SU-DHL-6 (cell line): ENCODE measurements around the gene EIF5A2.

Experiments used
- H2AFZ ChIP-seq: fragments of 200-600 bp; sonication (generic); 2 replicates; pipeline ENCODE4 v1.6.1; 2014; ENCODE audit warnings: low read depth, mild to moderate bottlenecking, moderate library complexity, mixed read lengths, antibody characterized with exemption, low read length; ENCODE audit not compliant: severe bottlenecking
- H3F3A ChIP-seq: fragments of 200-600 bp; shearing (Covaris generic); 2 replicates; pipeline ENCODE4 v1.6.0; 2016; ENCODE audit warnings: antibody characterized with exemption, mild to moderate bottlenecking; ENCODE audit not compliant: insufficient read depth
- H3K27ac ChIP-seq: fragments of 200-600 bp; sonication (generic); 2 replicates; pipeline ENCODE4 v1.5.1; 2016; ENCODE audit warnings: low read depth, mild to moderate bottlenecking, low read length, moderate library complexity, mixed read lengths
- H3K27me3 ChIP-seq: fragments of 200-600 bp; sonication (generic), shearing (Covaris generic); 2 replicates; pipeline ENCODE4 v1.6.0; 2014; ENCODE audit warnings: mild to moderate bottlenecking, low read length
- H3K36me3 ChIP-seq: fragments of 200-600 bp; sonication (generic); 2 replicates; pipeline ENCODE4 v1.6.1; 2014; ENCODE audit warnings: mild to moderate bottlenecking, low read length, mixed read lengths
- H3K4me2 ChIP-seq: fragments of 300-600, 200-600 bp; shearing (Covaris generic), sonication (generic); 2 replicates; pipeline ENCODE4 v1.6.0; 2014; ENCODE audit warnings: low read length, low read depth, mild to moderate bottlenecking; ENCODE audit not compliant: poor library complexity, severe bottlenecking
- H3K4me3 ChIP-seq: fragments of 200-600 bp; sonication (generic); 2 replicates; pipeline ENCODE4 v1.5.1; 2014; ENCODE audit warnings: antibody characterized with exemption, low read length, mild to moderate bottlenecking, mixed read lengths; ENCODE audit not compliant: insufficient read depth, poor library complexity, severe bottlenecking
- H3K79me2 ChIP-seq: fragments of 200-600 bp; sonication (generic); 2 replicates; pipeline ENCODE4 v1.6.1; 2014; ENCODE audit warnings: mild to moderate bottlenecking, low read length, moderate library complexity; ENCODE audit not compliant: insufficient read depth
- H3K9ac ChIP-seq: fragments of 200-600 bp; sonication (generic); 2 replicates; pipeline ENCODE4 v1.7.0; 2014; ENCODE audit warnings: mild to moderate bottlenecking, low read length
- H3K9me2 ChIP-seq: fragments of 200-600 bp; sonication (generic); replicated peaks from 2 replicates; pipeline ENCODE4 v1.6.1; 2014; ENCODE audit warnings: low read length; ENCODE audit not compliant: insufficient read depth
- H3K9me3 ChIP-seq: fragments of 200-600 bp; sonication (generic); 2 replicates; pipeline ENCODE4 v1.6.1; 2014; ENCODE audit warnings: low read length, mixed read lengths; ENCODE audit not compliant: insufficient read depth
- H4K20me1 ChIP-seq: fragments of 200-600 bp; sonication (generic); 2 replicates; pipeline ENCODE4 v1.6.1; 2014; ENCODE audit warnings: low read depth, mild to moderate bottlenecking, antibody characterized with exemption, low read length, moderate library complexity, mixed read lengths
- CTCF ChIP-seq: fragments of 200-600 bp; sonication (generic); IDR thresholded peaks from one replicate; pipeline ENCODE4 v1.5.1; 2017; ENCODE audit warnings: antibody characterized with exemption, mild to moderate bottlenecking, low read length, moderate library complexity; ENCODE audit not compliant: insufficient read depth, poor library complexity, severe bottlenecking
- EZH2phosphoT487 ChIP-seq: fragments of 200-600 bp; sonication (generic), shearing (Covaris generic); conservative IDR thresholded peaks from 2 replicates; pipeline ENCODE4 v1.6.1; 2018; ENCODE audit warnings: mild to moderate bottlenecking, antibody characterized with exemption, low read length, moderate library complexity, mixed read lengths

Gene EIF5A2

GRCh38 chr3:170868577-170869238 lies 39.7 kb downstream of the EIF5A2 start:
- Histone ChIP-seq H4K20me1 (peaks cover 26% of the 10 kb centered on the region), H3K79me2 (peaks cover 21% of the 10 kb centered on the region), H2AFZ (no peak overlapping the region), H3K36me3 (peaks cover 36% of the 10 kb centered on the region), H3K4me3 (peak overlapping the region; percentile 96), H3K9ac (peak overlapping the region; percentile 94), H3K9me2 (no peaks in the 10 kb centered on the region), H3K27ac (peak overlapping the region; percentile 82), H3K27me3 (no peaks in the 10 kb centered on the region), H3K4me2 (peak overlapping the region; percentile 98), H3F3A (peaks cover 62% of the 10 kb centered on the region), H3K9me3 (no peaks in the 10 kb centered on the region)
- TF ChIP-seq EZH2phosphoT487 (no peak), CTCF (no peak)

GRCh38 chr3:170867143-170867937 lies 41.1 kb downstream of the EIF5A2 start:
- peaks cover 36% of the 10 kb centered on the region for H3K36me3 ChIP-seq
- peak overlapping the region; percentile 96 for H3K4me3 ChIP-seq
- peak overlapping the region; percentile 98 for H3K4me2 ChIP-seq
- peaks cover 26% of the 10 kb centered on the region for H4K20me1 ChIP-seq
- H3K9ac ChIP-seq = peak overlapping the region; percentile 94
- H3K27me3 ChIP-seq = no peaks in the 10 kb centered on the region
- TF ChIP-seq CTCF (no peak), EZH2phosphoT487 (no peak)
- H3K9me3 ChIP-seq = no peaks in the 10 kb centered on the region
- H3K27ac ChIP-seq = peak overlapping the region; percentile 82
- H3F3A ChIP-seq = peaks cover 69% of the 10 kb centered on the region
- no peaks in the 10 kb centered on the region for H3K9me2 ChIP-seq
- H3K79me2 ChIP-seq = peaks cover 21% of the 10 kb centered on the region
- H2AFZ ChIP-seq = no peak overlapping the region

GRCh38 chr3:170866499-170866898 lies 41.9 kb downstream of the EIF5A2 start:
- H3K27ac ChIP-seq = peak overlapping the region; percentile 82
- peaks cover 36% of the 10 kb centered on the region for H3K36me3 ChIP-seq
- no peak overlapping the region for H3K9ac ChIP-seq
- H3K4me3 ChIP-seq = no peak overlapping the region
- no peaks in the 10 kb centered on the region for H3K27me3 ChIP-seq
- H3K9me2 ChIP-seq = no peaks in the 10 kb centered on the region
- peak overlapping the region; percentile 98 for H3K4me2 ChIP-seq
- H3F3A ChIP-seq = peaks cover 69% of the 10 kb centered on the region
- peaks cover 26% of the 10 kb centered on the region for H4K20me1 ChIP-seq
- TF ChIP-seq CTCF (no peak), EZH2phosphoT487 (no peak)
- H3K79me2 ChIP-seq = peaks cover 21% of the 10 kb centered on the region
- H3K9me3 ChIP-seq = no peaks in the 10 kb centered on the region
- no peak overlapping the region for H2AFZ ChIP-seq
